Measurements from ENCODE around the gene UBE2I.

DNA sequence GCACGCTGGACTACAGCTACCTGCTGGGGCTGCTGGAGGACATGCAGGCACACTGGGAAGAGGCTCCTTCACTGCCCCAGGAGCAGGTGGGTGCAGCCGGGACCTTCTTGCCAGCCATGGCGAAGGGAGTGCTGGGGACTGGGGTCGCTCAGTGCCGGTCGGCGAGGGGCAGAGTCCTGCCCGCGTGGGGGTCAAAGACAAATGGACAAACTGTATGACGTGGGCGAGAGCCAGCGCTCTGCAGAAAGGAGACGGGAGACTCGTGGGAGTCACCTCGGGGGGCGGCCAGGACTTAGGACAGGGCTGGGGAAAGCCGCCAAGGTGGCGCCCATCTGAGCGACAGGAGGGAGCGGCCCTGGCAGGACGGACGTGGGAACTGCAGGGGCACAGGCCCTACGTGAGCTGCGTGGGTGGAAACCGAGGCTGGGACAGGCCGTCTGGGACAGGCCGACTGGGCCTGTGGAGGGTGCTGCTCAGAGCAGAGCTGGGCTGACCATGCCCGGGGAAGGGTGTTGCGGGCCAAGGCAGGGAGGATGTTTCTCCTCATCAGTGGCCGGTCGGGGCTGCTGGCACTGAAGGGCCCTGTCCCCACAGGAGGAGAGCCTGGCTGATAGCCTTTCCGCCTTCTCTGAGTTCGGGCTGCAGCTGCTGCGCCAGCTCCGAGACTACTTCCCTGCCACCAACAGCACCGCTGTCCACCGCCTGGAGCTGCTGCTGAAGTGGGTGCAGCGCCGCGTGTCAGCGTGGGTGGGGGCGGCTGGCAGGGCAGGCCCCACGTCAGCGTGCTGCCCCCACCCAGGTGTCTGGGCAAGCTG lies 34.2 kb downstream of the UBE2I start:
- TF ChIP-seq, protein P1, sequence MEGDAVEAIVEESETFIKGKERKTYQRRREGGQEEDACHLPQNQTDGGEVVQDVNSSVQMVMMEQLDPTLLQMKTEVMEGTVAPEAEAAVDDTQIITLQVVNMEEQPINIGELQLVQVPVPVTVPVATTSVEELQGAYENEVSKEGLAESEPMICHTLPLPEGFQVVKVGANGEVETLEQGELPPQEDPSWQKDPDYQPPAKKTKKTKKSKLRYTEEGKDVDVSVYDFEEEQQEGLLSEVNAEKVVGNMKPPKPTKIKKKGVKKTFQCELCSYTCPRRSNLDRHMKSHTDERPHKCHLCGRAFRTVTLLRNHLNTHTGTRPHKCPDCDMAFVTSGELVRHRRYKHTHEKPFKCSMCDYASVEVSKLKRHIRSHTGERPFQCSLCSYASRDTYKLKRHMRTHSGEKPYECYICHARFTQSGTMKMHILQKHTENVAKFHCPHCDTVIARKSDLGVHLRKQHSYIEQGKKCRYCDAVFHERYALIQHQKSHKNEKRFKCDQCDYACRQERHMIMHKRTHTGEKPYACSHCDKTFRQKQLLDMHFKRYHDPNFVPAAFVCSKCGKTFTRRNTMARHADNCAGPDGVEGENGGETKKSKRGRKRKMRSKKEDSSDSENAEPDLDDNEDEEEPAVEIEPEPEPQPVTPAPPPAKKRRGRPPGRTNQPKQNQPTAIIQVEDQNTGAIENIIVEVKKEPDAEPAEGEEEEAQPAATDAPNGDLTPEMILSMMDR (IDR thresholded peaks at IDR 0.05), result no peak
- no peak for TF ChIP-seq POLR2A (IDR thresholded peaks at IDR 0.05)
